ENCODE measurements around the gene DIP2B. TPM values are rescaled to one million over a fixed set of nuclear protein-coding genes. Genes with fewer than 3 reads are reported as not detected.

Gene DIP2B
- total and polyA plus RNA-seq, 2 experiments from 2014 or later = 5.6 to 17.9 TPM

GRCh38 chr12:50662116-50662510 is 157.3 kb downstream of the DIP2B start:
- in situ Hi-C loops (cut with MboI) = no loop called here
- Histone ChIP-seq H3K4me1 (ENCODE audit: insufficient read depth) (no peaks in the 10 kb centered on the region), H3K4me2 (ENCODE audit: unreplicated experiment) (no peak overlapping the region), H3K27ac (no peak overlapping the region), H3K9me2 (ENCODE audit: insufficient read depth) (no peaks in the 10 kb centered on the region), H4K20me1 (ENCODE audit: insufficient read depth) (no peaks in the 10 kb centered on the region), H3F3A (ENCODE audit: insufficient read depth) (no peaks in the 10 kb centered on the region), H3K36me3 (ENCODE audit: low read depth) (peaks cover 4% of the 10 kb centered on the region; the same call in 1 of the 2 replicates), H2AFZ (no peak overlapping the region), H3K79me2 (ENCODE audit: insufficient read depth) (peaks cover 13% of the 10 kb centered on the region; the same call in 1 of the 2 replicates), H3K4me3 (no peak overlapping the region), H3K27me3 (replicated peaks; ENCODE audit: insufficient read depth) (no peaks in the 10 kb centered on the region), H3K9ac (no peak overlapping the region), H3K9me3 (ENCODE audit: low read depth) (no peaks in the 10 kb centered on the region)
- TF ChIP-seq EZH2 (IDR thresholded peaks at IDR 0.05; ENCODE audit: insufficient read depth, poor library complexity, severe bottlenecking) = no peak
- TF ChIP-seq EZH2phosphoT487 (IDR thresholded peaks at IDR 0.05; ENCODE audit: insufficient read depth, low read depth) = no peak
- WGBS, 2 experiments (ENCODE audit: low coverage in 1 of 2, low lambda C conversion rate in 2 of 2, missing lambda C conversion rate in 2 of 2) = 100% methylated on average over 1 of the region's 1 CpG
- no peak for DNase-seq

- H3K27me3 ChIP-seq (replicated peaks; ENCODE audit: insufficient read depth) = no peaks in the 10 kb centered on the region
- H3K27ac ChIP-seq = no peak overlapping the region
- peaks cover 4% of the 10 kb centered on the region; the same call in 1 of the 2 replicates for H3K79me2 ChIP-seq (ENCODE audit: insufficient read depth)
- in situ Hi-C loops (cut with MboI) = no loop called here
- H3K4me3 ChIP-seq = no peak overlapping the region
- no peak overlapping the region for H2AFZ ChIP-seq
- no peaks in the 10 kb centered on the region for H3K9me2 ChIP-seq (ENCODE audit: insufficient read depth)
- DNase-seq = no peak
- no peaks in the 10 kb centered on the region for H3K9me3 ChIP-seq (ENCODE audit: low read depth)
- no peak for TF ChIP-seq EZH2phosphoT487 (IDR thresholded peaks at IDR 0.05; ENCODE audit: insufficient read depth, low read depth)
- TF ChIP-seq EZH2 (IDR thresholded peaks at IDR 0.05; ENCODE audit: insufficient read depth, poor library complexity, severe bottlenecking) = no peak
- H3F3A ChIP-seq (ENCODE audit: insufficient read depth) = no peaks in the 10 kb centered on the region
- H3K36me3 ChIP-seq (ENCODE audit: low read depth) = peaks cover 4% of the 10 kb centered on the region; the same call in 1 of the 2 replicates
- no peak overlapping the region for H3K4me2 ChIP-seq (ENCODE audit: unreplicated experiment)
- 0 out of 2 replicates have a peak, but pooled peaks cover 4% of the 10 kb centered on the region for H4K20me1 ChIP-seq (ENCODE audit: insufficient read depth)
- H3K4me1 ChIP-seq (ENCODE audit: insufficient read depth) = no peaks in the 10 kb centered on the region
- 96 to 98% methylated on average over 5 of the region's 5 CpGs for WGBS, 2 experiments (ENCODE audit: low coverage in 1 of 2, low lambda C conversion rate in 2 of 2, missing lambda C conversion rate in 2 of 2)
- H3K9ac ChIP-seq = no peak overlapping the region
These were observed 160.4 kb downstream of the DIP2B start for GRCh38 chr12:50665170-50665569.

GRCh38 chr12:50665609-50666008 is 160.8 kb downstream of the DIP2B start:
- H2AFZ ChIP-seq = no peak overlapping the region
- peaks cover 4% of the 10 kb centered on the region; the same call in 1 of the 2 replicates for H3K79me2 ChIP-seq (ENCODE audit: insufficient read depth)
- H3K27ac ChIP-seq = no peak overlapping the region
- no peaks in the 10 kb centered on the region for H3F3A ChIP-seq (ENCODE audit: insufficient read depth)
- H3K27me3 ChIP-seq (replicated peaks; ENCODE audit: insufficient read depth) = no peaks in the 10 kb centered on the region
- TF ChIP-seq EZH2phosphoT487 (IDR thresholded peaks at IDR 0.05; ENCODE audit: insufficient read depth, low read depth) (no peak), EZH2 (IDR thresholded peaks at IDR 0.05; ENCODE audit: insufficient read depth, poor library complexity, severe bottlenecking) (no peak)
- H3K4me2 ChIP-seq (ENCODE audit: unreplicated experiment) = no peak overlapping the region
- H3K4me1 ChIP-seq (ENCODE audit: insufficient read depth) = no peaks in the 10 kb centered on the region
- WGBS, 2 experiments (ENCODE audit: low coverage in 1 of 2, low lambda C conversion rate in 2 of 2, missing lambda C conversion rate in 2 of 2) = 72 to 74% methylated on average over 1 of the region's 1 CpG
- H4K20me1 ChIP-seq (ENCODE audit: insufficient read depth) = 0 out of 2 replicates have a peak, but pooled peaks cover 4% of the 10 kb centered on the region
- no peaks in the 10 kb centered on the region for H3K9me2 ChIP-seq (ENCODE audit: insufficient read depth)
- no peaks in the 10 kb centered on the region for H3K36me3 ChIP-seq (ENCODE audit: low read depth)
- no peak overlapping the region for H3K9ac ChIP-seq
- in situ Hi-C loops (cut with MboI) = no loop called here
- DNase-seq = no peak
- no peaks in the 10 kb centered on the region for H3K9me3 ChIP-seq (ENCODE audit: low read depth)
- H3K4me3 ChIP-seq = no peak overlapping the region

- Histone ChIP-seq H3K9me2 (ENCODE audit: insufficient read depth) (no peaks in the 10 kb centered on the region), H3F3A (ENCODE audit: insufficient read depth) (no peaks in the 10 kb centered on the region), H3K9ac (no peak overlapping the region), H3K4me1 (ENCODE audit: insufficient read depth) (no peaks in the 10 kb centered on the region), H3K36me3 (ENCODE audit: low read depth) (no peaks in the 10 kb centered on the region), H3K4me3 (no peak overlapping the region), H3K27ac (no peak overlapping the region), H3K9me3 (ENCODE audit: low read depth) (no peaks in the 10 kb centered on the region), H3K27me3 (replicated peaks; ENCODE audit: insufficient read depth) (no peaks in the 10 kb centered on the region), H2AFZ (no peak overlapping the region), H3K79me2 (ENCODE audit: insufficient read depth) (peaks cover 4% of the 10 kb centered on the region; the same call in 1 of the 2 replicates), H3K4me2 (ENCODE audit: unreplicated experiment) (no peak overlapping the region), H4K20me1 (ENCODE audit: insufficient read depth) (0 out of 2 replicates have a peak, but pooled peaks cover 4% of the 10 kb centered on the region)
- no peak for DNase-seq
- 100% methylated on average over 1 of the region's 1 CpG for WGBS, 2 experiments (ENCODE audit: low coverage in 1 of 2, low lambda C conversion rate in 2 of 2, missing lambda C conversion rate in 2 of 2)
- TF ChIP-seq EZH2 (IDR thresholded peaks at IDR 0.05; ENCODE audit: insufficient read depth, poor library complexity, severe bottlenecking) (no peak), EZH2phosphoT487 (IDR thresholded peaks at IDR 0.05; ENCODE audit: insufficient read depth, low read depth) (no peak)
- in situ Hi-C loops (cut with MboI) = no loop called here
These were observed 161.2 kb downstream of the DIP2B start for GRCh38 chr12:50666023-50666422.

All from GM23248 (cell line).